H1 (cell line): ENCODE data around the gene NRDE2. TPM values are rescaled to one million over a fixed set of nuclear protein-coding genes. Genes with fewer than 3 reads are reported as not detected.

Experiments used
- CTCF ChIA-PET: fragments of 300-600 bp; sonication (Branson Sonifier 250); formaldehyde crosslinking; loops from one replicate; lab custom pipeline; 2021; ENCODE audit not compliant: partially characterized antibody; lab: Charles Lee
- POLR2A ChIA-PET: fragments of 300-600 bp; sonication (Branson Sonifier 250); formaldehyde crosslinking; loops from one replicate; lab custom pipeline; 2021; ENCODE audit warnings: inconsistent platforms; ENCODE audit not compliant: partially characterized antibody; lab: Charles Lee
- DNase-seq, 2 experiments: peaks; one replicate each; pipeline versions ENCODE4 v3.0.0 to v3.0.0-alpha.2; 2010 to 2022; ENCODE audit warnings: low spot score in 2 of 2, low read depth in 1 of 2, mixed read lengths in 1 of 2
- FAIRE-seq: peaks from 2 replicates; lab custom pipeline; 2011; peaks lifted over from hg19 to GRCh38; lab: Jason Lieb, UNC
- H2AFZ ChIP-seq: 2 replicates; pipeline ENCODE4 v1.8.1; 2012; ENCODE audit warnings: low read length, inconsistent platforms
- H2AK5ac ChIP-seq: 2 replicates; pipeline ENCODE4 v1.6.1; 2013; ENCODE audit warnings: low read depth, low read length
- H2BK120ac ChIP-seq: replicated peaks from 2 replicates; pipeline ENCODE3; 2013; ENCODE audit warnings: low read depth, low read length, inconsistent platforms
- H2BK12ac ChIP-seq: 2 replicates; pipeline ENCODE4 v1.6.1; 2013; ENCODE audit warnings: low read depth, low read length
- H2BK15ac ChIP-seq: 2 replicates; pipeline ENCODE4 v1.6.1; 2013; ENCODE audit warnings: low read length
- H2BK20ac ChIP-seq: 2 replicates; pipeline ENCODE4 v1.6.1; 2013; ENCODE audit warnings: low read length
- H2BK5ac ChIP-seq: 2 replicates; pipeline ENCODE4 v1.6.1; 2013; ENCODE audit warnings: low read depth, low read length
- H3K14ac ChIP-seq: 2 replicates; pipeline ENCODE4 v1.6.1; 2013; ENCODE audit warnings: inconsistent platforms; ENCODE audit not compliant: insufficient read length
- H3K18ac ChIP-seq: 2 replicates; pipeline ENCODE4 v1.6.1; 2013; ENCODE audit warnings: low read length; ENCODE audit errors: extremely low read depth
- H3K23ac ChIP-seq: 2 replicates; pipeline ENCODE4 v1.6.1; 2013; ENCODE audit warnings: inconsistent platforms; ENCODE audit not compliant: insufficient read length
- H3K23me2 ChIP-seq: 2 replicates; pipeline ENCODE4 v1.6.1; 2013; ENCODE audit warnings: low read depth, low read length
- H3K27ac ChIP-seq: 2 replicates; pipeline ENCODE4 v1.6.1; 2011; ENCODE audit warnings: low read depth, low read length, inconsistent platforms
- H3K27me3 ChIP-seq, 4 experiments: replicated peaks in 1 of 4; 1 replicate in 1 of 4; 2 replicates in 3 of 4; pipeline versions ENCODE4 v1.6.1 to v1.8.1; 2011 to 2013; ENCODE audit warnings: low read length in 3 of 4, mild to moderate bottlenecking in 3 of 4, inconsistent platforms in 2 of 4, mixed read lengths in 2 of 4, moderate library complexity in 1 of 4; ENCODE audit not compliant: control insufficient read depth in 3 of 4, insufficient read depth in 3 of 4; ENCODE audit errors: extremely low read depth in 1 of 4
- H3K36me3 ChIP-seq, 4 experiments: 2 replicates each; pipeline versions ENCODE4 v1.6.1 to v1.8.1; 2011 to 2013; ENCODE audit warnings: mild to moderate bottlenecking in 4 of 4, low read length in 3 of 4, moderate library complexity in 2 of 4, control low read depth in 1 of 4, inconsistent platforms in 1 of 4; ENCODE audit not compliant: insufficient read depth in 4 of 4, control insufficient read depth in 2 of 4
- H3K4ac ChIP-seq: replicated peaks from 2 replicates; pipeline ENCODE3; 2013; ENCODE audit warnings: low read length, low read depth, mixed read lengths, inconsistent platforms; ENCODE audit not compliant: insufficient read length
- H3K4me1 ChIP-seq, 4 experiments: replicated peaks in 1 of 4; 1 replicate in 1 of 4; 2 replicates in 3 of 4; pipeline versions ENCODE4 v1.6.1 to v1.8.1; 2011 to 2013; ENCODE audit warnings: low read length in 3 of 4, inconsistent platforms in 2 of 4, mixed read lengths in 1 of 4; ENCODE audit not compliant: insufficient read depth in 4 of 4, control insufficient read depth in 3 of 4
- H3K4me2 ChIP-seq, 2 experiments: 2 replicates each; pipeline versions ENCODE4 v1.6.1 to v1.8.1; 2011 to 2013; ENCODE audit warnings: low read depth in 2 of 2, low read length in 2 of 2, control low read depth in 1 of 2, inconsistent platforms in 1 of 2, mild to moderate bottlenecking in 1 of 2; ENCODE audit not compliant: insufficient read depth in 1 of 2
- H3K4me3 ChIP-seq, 4 experiments: fragments of 200-600, 300-600 bp in 1 of 4; sonication (generic), shearing (Covaris generic), sonication (Bioruptor Twin) in 1 of 4; 2 replicates each; pipeline versions ENCODE4 v1.5.1 to v1.8.1; 2011 to 2016; ENCODE audit warnings: low read length in 4 of 4, low read depth in 3 of 4, control low read depth in 2 of 4, inconsistent platforms in 2 of 4, mild to moderate bottlenecking in 2 of 4, mixed read lengths in 1 of 4, moderate library complexity in 1 of 4; ENCODE audit not compliant: insufficient read depth in 2 of 4; ENCODE audit errors: extremely low read depth in 1 of 4
- H3K56ac ChIP-seq: replicated peaks from 2 replicates; pipeline ENCODE3; 2013; ENCODE audit warnings: low read depth, mild to moderate bottlenecking, mixed read lengths, low read length, inconsistent platforms; ENCODE audit not compliant: insufficient read length
- H3K79me1 ChIP-seq: 2 replicates; pipeline ENCODE4 v1.6.1; 2013; ENCODE audit warnings: low read depth, low read length, control low read depth
- H3K79me2 ChIP-seq, 2 experiments: 2 replicates each; pipeline versions ENCODE4 v1.6.1 to v1.8.1; 2012 to 2013; ENCODE audit warnings: low read length in 2 of 2, mild to moderate bottlenecking in 2 of 2, inconsistent platforms in 1 of 2; ENCODE audit not compliant: insufficient read depth in 2 of 2, control insufficient read depth in 1 of 2
- H3K9ac ChIP-seq, 4 experiments: replicated peaks in 1 of 4; 1 replicate in 1 of 4; 2 replicates in 3 of 4; pipeline versions ENCODE4 v1.6.1 to v1.8.1; 2011 to 2013; ENCODE audit warnings: low read depth in 3 of 4, low read length in 3 of 4, control low read depth in 2 of 4, mild to moderate bottlenecking in 2 of 4, moderate library complexity in 2 of 4, inconsistent platforms in 1 of 4; ENCODE audit errors: extremely low read depth in 1 of 4
- H3K9me3 ChIP-seq, 2 experiments: 2 replicates each; pipeline versions ENCODE4 v1.6.1 to v1.8.1; 2012 to 2013; ENCODE audit warnings: mild to moderate bottlenecking in 2 of 2, moderate library complexity in 2 of 2, control low read depth in 1 of 2, inconsistent platforms in 1 of 2, low read depth in 1 of 2, low read length in 1 of 2, mixed read lengths in 1 of 2; ENCODE audit not compliant: insufficient read depth in 2 of 2
- H4K20me1 ChIP-seq, 2 experiments: replicated peaks in 1 of 2; 2 replicates each; pipeline versions ENCODE3 to v1.8.1; 2011 to 2013; ENCODE audit warnings: inconsistent platforms in 2 of 2, low read length in 2 of 2, mild to moderate bottlenecking in 1 of 2; ENCODE audit not compliant: insufficient read depth in 2 of 2, control insufficient read depth in 1 of 2
- H4K5ac ChIP-seq: 2 replicates; pipeline ENCODE4 v1.6.1; 2013; ENCODE audit warnings: low read length, low read depth, mixed read lengths, inconsistent platforms; ENCODE audit not compliant: insufficient read length
- H4K8ac ChIP-seq: 2 replicates; pipeline ENCODE4 v1.8.0; 2013; ENCODE audit warnings: mild to moderate bottlenecking, moderate library complexity, low read length, inconsistent platforms; ENCODE audit not compliant: insufficient read depth; ENCODE audit errors: extremely low read depth
- H4K91ac ChIP-seq: replicated peaks from 2 replicates; pipeline ENCODE3; 2013; ENCODE audit warnings: low read length, mixed read lengths, inconsistent platforms; ENCODE audit not compliant: insufficient read length
- CBX8 ChIP-seq: fragments of 300-800, 300-1000 bp; sonication (generic); IDR thresholded peaks from 2 replicates; pipeline ENCODE4 v1.7.1; 2016; ENCODE audit warnings: low read depth, low read length, borderline replicate concordance
- GABPA ChIP-seq: IDR thresholded peaks from 2 replicates; pipeline ENCODE4 v1.6.1; 2011; ENCODE audit warnings: mild to moderate bottlenecking, low read length, moderate library complexity, borderline replicate concordance; ENCODE audit not compliant: insufficient read depth
- HDAC6 ChIP-seq: IDR thresholded peaks from one replicate; pipeline ENCODE4 v1.7.1; 2012; ENCODE audit warnings: low read depth, mild to moderate bottlenecking, inconsistent platforms, low read length, moderate library complexity
- JUN ChIP-seq: IDR thresholded peaks from 2 replicates; pipeline ENCODE4 v1.6.1; 2011; ENCODE audit warnings: low read depth, mild to moderate bottlenecking, improper control_type of control experiment, low read length
- KDM1A ChIP-seq: fragments of 200-600, 300-600 bp; sonication (generic); IDR thresholded peaks from 2 replicates; pipeline ENCODE4 v1.7.1; 2016; ENCODE audit warnings: mild to moderate bottlenecking, low read length, borderline replicate concordance
- POLR2AphosphoS5 ChIP-seq: IDR thresholded peaks from 2 replicates; pipeline ENCODE4 v1.6.1; 2011; ENCODE audit warnings: low read depth, low read length
- SIRT6 ChIP-seq: IDR thresholded peaks from one replicate; pipeline ENCODE4 v1.7.1; 2012; ENCODE audit warnings: low read length, inconsistent platforms
- SP4 ChIP-seq: IDR thresholded peaks from 2 replicates; pipeline ENCODE4 v1.6.1; 2012; ENCODE audit warnings: low read length, inconsistent platforms
- TEAD4 ChIP-seq: IDR thresholded peaks from 2 replicates; pipeline ENCODE4 v1.6.1; 2012; ENCODE audit warnings: low read depth, low read length, inconsistent platforms, mixed read lengths
- WGBS, 2 experiments: shearing (Covaris generic) in 1 of 2; methylation state at CpG; one replicate each; pipeline versions ENCODE4 v1.1.6 to v1.1.7; 2013 to 2015; ENCODE audit warnings: low lambda C conversion rate in 2 of 2, mixed read lengths in 2 of 2, inconsistent platforms in 1 of 2, low coverage in 1 of 2, missing lambda C conversion rate in 1 of 2; ENCODE audit not compliant: insufficient replicate concordance in 2 of 2, insufficient coverage in 1 of 2, insufficient read length in 1 of 2; ENCODE audit errors: extremely low coverage in 1 of 2, missing lambda C conversion rate in 1 of 2; 5-methylcytosine and 5-hydroxymethylcytosine counted together
- polyA plus RNA-seq, 7 experiments: library from polyadenylated mRNA; depleted of rRNA in 3 of 7; stranded (reverse) in 5 of 7; unstranded in 2 of 7; fragments of >200 nt in 5 of 7; fragments of 200-250 nt in 2 of 7; gene quantifications; 1 replicate in 5 of 7; 2 replicates in 1 of 7; 4 replicates in 1 of 7; pipeline versions ENCODE4 v1.2.1 to v1.2.3, GENCODE V29; 2011 to 2013; ENCODE audit warnings: missing spikeins in 2 of 7, mixed read lengths in 2 of 7
- total RNA-seq: library from RNA; stranded (reverse); fragmentation: NEBNext Ultra II Directional; extraction: Animal tissue kit (Norgen Biotek cat#: 25700); gene quantifications from 2 replicates; pipeline ENCODE4 v1.2.1, GENCODE V29; 2021
- TF ChIP-seq, protein P1 (sequence below), 3 experiments: IDR thresholded peaks; 1 replicate in 2 of 3; 2 replicates in 1 of 3; pipeline versions ENCODE4 v1.5.1 to v1.6.1; 2011; ENCODE audit warnings: low read length in 3 of 3, mild to moderate bottlenecking in 3 of 3, inconsistent platforms in 2 of 3, low read depth in 1 of 3, moderate library complexity in 1 of 3; ENCODE audit not compliant: insufficient read depth in 1 of 3; ENCODE audit errors: control extremely low read depth in 1 of 3
- TF ChIP-seq, protein P2 (sequence below): IDR thresholded peaks from 2 replicates; pipeline ENCODE4 v1.6.1; 2011; ENCODE audit warnings: low read depth, mild to moderate bottlenecking, low read length; ENCODE audit not compliant: insufficient read depth

Gene NRDE2
- total and polyA plus RNA-seq, 2 of the 8 experiments (the other 6 are each of a cell fraction or from before 2014, with no cell fraction given): 4.9 to 12.1 TPM

DNA sequence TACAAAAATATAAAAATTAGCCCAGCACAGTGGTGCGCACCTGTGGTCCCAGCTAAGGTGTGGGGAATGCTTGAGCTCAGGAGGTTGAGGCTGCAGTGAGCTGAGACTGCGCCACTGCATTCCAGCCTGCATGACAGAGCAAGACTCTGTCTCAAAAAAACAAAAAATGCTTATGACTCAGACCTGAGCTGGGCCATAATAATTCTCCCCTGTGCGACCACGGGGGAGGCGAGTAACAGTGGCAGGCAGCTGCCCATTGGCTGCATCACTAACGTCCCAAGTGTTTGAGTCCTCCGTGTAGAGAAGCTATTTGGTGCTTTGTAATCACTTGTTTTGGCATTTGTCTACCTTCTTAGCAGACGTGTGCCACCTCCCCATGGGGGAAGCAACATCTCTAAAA lies 50.5 kb downstream of the NRDE2 start:
- H3K23me2 ChIP-seq: no peaks in the 10 kb centered on the region
- H4K91ac ChIP-seq: no peak overlapping the region
- no peak overlapping the region for H2AK5ac ChIP-seq
- H2AFZ ChIP-seq: no peak overlapping the region
- H2BK5ac ChIP-seq: no peak overlapping the region
- no peak overlapping the region for H2BK12ac ChIP-seq
- no peak overlapping the region for H4K8ac ChIP-seq
- H2BK120ac ChIP-seq: no peak overlapping the region
- no peaks in the 10 kb centered on the region for H3K9me3 ChIP-seq
- no peak overlapping the region for H2BK15ac ChIP-seq
- no peak overlapping the region for H3K4me2 ChIP-seq
- H3K27ac ChIP-seq: no peak overlapping the region
- no peaks in the 10 kb centered on the region for H3K79me1 ChIP-seq
- no peaks in the 10 kb centered on the region for H3K79me2 ChIP-seq
- CTCF ChIA-PET: interaction anchor here (1.6 to 5.2 kb wide), 3 partner anchors 9 to 179 kb away, joined by 4 to 34 read pairs (median 11); no protein-coding TSS in a partner anchor
- no peak overlapping the region for H3K18ac ChIP-seq
- no peak overlapping the region for H3K4me3 ChIP-seq
- POLR2A ChIA-PET: interaction anchor here (1.1 to 1.2 kb wide), 3 partner anchors 8 to 32 kb away, joined by 3 to 8 read pairs (median 4); partner anchors contain the start of gene PSMC1
- no peaks in the 10 kb centered on the region for H3K4me1 ChIP-seq
- no peak overlapping the region for H3K14ac ChIP-seq
- no peak overlapping the region for H4K5ac ChIP-seq
- H3K4ac ChIP-seq: no peak overlapping the region
- no peak overlapping the region for H2BK20ac ChIP-seq
- DNase-seq (no peak), FAIRE-seq (no peak)
- no peaks in the 10 kb centered on the region for H3K27me3 ChIP-seq
- H3K36me3 ChIP-seq: peaks cover 0 to 11% (median 2%) of the 10 kb centered on the region in 4 experiments; a peak in 5 of 8 replicates
- no peak overlapping the region for H3K56ac ChIP-seq
- no peak overlapping the region for H3K23ac ChIP-seq
- peaks cover 0 to 1% of the 10 kb centered on the region in 2 experiments for H4K20me1 ChIP-seq
- no peak overlapping the region for H3K9ac ChIP-seq
- 94% methylated on average over 8 of the region's 8 CpGs; no CpG with 5 or more reads in 1 of the 2 experiments for WGBS, 2 experiments
- no peak for TF ChIP-seq SP4
- TF ChIP-seq TEAD4: no peak
- no peak for TF ChIP-seq HDAC6
- TF ChIP-seq, protein P1, sequence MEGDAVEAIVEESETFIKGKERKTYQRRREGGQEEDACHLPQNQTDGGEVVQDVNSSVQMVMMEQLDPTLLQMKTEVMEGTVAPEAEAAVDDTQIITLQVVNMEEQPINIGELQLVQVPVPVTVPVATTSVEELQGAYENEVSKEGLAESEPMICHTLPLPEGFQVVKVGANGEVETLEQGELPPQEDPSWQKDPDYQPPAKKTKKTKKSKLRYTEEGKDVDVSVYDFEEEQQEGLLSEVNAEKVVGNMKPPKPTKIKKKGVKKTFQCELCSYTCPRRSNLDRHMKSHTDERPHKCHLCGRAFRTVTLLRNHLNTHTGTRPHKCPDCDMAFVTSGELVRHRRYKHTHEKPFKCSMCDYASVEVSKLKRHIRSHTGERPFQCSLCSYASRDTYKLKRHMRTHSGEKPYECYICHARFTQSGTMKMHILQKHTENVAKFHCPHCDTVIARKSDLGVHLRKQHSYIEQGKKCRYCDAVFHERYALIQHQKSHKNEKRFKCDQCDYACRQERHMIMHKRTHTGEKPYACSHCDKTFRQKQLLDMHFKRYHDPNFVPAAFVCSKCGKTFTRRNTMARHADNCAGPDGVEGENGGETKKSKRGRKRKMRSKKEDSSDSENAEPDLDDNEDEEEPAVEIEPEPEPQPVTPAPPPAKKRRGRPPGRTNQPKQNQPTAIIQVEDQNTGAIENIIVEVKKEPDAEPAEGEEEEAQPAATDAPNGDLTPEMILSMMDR (IDR thresholded peaks at IDR 0.05; ENCODE audit: control extremely low read depth in 1 of 3, insufficient read depth in 1 of 3, low read depth in 1 of 3, low read length in 3 of 3): no peak
- TF ChIP-seq GABPA: no peak
- TF ChIP-seq, protein P2, sequence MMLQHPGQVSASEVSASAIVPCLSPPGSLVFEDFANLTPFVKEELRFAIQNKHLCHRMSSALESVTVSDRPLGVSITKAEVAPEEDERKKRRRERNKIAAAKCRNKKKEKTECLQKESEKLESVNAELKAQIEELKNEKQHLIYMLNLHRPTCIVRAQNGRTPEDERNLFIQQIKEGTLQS: no peak
- no peak for TF ChIP-seq CBX8
- TF ChIP-seq JUN: no peak
- TF ChIP-seq POLR2AphosphoS5: no peak
- TF ChIP-seq KDM1A: no peak
- no peak for TF ChIP-seq SIRT6
